Stimulated activated naive B cell treated with anti-CD40 and anti-IgM and Interleukin-4, amounts not matched to agents 10 μg/mL and 1 μg/mL and 100 μg/mL, for 72 hours (primary cell): ENCODE results near the gene GSTM5.
"Not testable (repeated sequence)": the region's sequence is repeated elsewhere in the genome, so short reads cannot be mapped to it uniquely, and the experiment has no call there.

Source experiments
- ATAC-seq, 2 donors: fragments of 150-1000 bp; cut with Tn5 transposase; replicated peaks; 2 replicates each; pipeline ENCODE4 v1.10.0; 2021; ENCODE audit warnings: moderate library complexity in 1 of 2
- DNase-seq: peaks from one replicate; pipeline ENCODE4 v3.0.0; 2021
- H3K27ac Mint-ChIP-seq: one replicate; pipeline ENCODE4 v1.8.0; 2022; ENCODE audit warnings: mild to moderate bottlenecking, mixed read lengths
- H3K27me3 Mint-ChIP-seq, 2 donors: one replicate each; pipeline ENCODE4 v1.8.0; 2022; ENCODE audit warnings: mixed read lengths in 2 of 2
- H3K36me3 Mint-ChIP-seq, 2 donors: one replicate each; pipeline ENCODE4 v1.8.0; 2022; ENCODE audit warnings: mixed read lengths in 2 of 2, mild to moderate bottlenecking in 1 of 2
- H3K4me1 Mint-ChIP-seq, 2 donors: one replicate each; pipeline ENCODE4 v1.8.0; 2022; ENCODE audit warnings: mixed read lengths in 2 of 2, mild to moderate bottlenecking in 1 of 2
- H3K4me3 Mint-ChIP-seq, 2 donors: one replicate each; pipeline ENCODE4 v1.8.0; 2022; ENCODE audit warnings: mild to moderate bottlenecking in 2 of 2, mixed read lengths in 2 of 2, moderate library complexity in 1 of 2
- H3K9me3 Mint-ChIP-seq, 2 donors: one replicate each; pipeline ENCODE4 v1.8.0; 2022; ENCODE audit warnings: mixed read lengths in 2 of 2, mild to moderate bottlenecking in 1 of 2

Gene GSTM5

DNA sequence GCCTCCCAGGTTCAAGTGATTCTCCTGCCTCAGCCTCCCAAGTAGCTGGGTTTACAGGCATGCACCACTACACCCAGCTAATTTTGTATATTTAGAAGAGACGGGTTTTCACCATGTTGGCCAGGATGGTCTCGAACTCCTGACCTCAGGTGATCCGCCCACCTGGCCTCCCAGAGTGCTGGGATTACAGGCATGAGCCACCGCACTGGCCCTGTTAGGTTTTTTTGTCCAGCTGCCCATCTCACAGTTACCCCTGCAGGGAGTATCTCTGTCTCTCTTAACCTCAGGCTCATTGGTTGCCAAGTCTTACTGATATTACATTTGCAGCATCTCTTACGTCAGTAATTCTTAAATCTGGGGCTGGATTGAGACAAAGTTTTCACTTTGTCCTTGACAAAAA, 44.3 kb downstream of the GSTM5 start:
- H3K27ac Mint-ChIP-seq, ATAC-seq, H3K36me3 Mint-ChIP-seq, DNase-seq, H3K4me1 Mint-ChIP-seq, H3K9me3 Mint-ChIP-seq, H3K4me3 Mint-ChIP-seq: not testable (repeated sequence)
- peaks cover 7 to 14% of the 10 kb centered on the region in 2 donors for H3K27me3 Mint-ChIP-seq

DNA sequence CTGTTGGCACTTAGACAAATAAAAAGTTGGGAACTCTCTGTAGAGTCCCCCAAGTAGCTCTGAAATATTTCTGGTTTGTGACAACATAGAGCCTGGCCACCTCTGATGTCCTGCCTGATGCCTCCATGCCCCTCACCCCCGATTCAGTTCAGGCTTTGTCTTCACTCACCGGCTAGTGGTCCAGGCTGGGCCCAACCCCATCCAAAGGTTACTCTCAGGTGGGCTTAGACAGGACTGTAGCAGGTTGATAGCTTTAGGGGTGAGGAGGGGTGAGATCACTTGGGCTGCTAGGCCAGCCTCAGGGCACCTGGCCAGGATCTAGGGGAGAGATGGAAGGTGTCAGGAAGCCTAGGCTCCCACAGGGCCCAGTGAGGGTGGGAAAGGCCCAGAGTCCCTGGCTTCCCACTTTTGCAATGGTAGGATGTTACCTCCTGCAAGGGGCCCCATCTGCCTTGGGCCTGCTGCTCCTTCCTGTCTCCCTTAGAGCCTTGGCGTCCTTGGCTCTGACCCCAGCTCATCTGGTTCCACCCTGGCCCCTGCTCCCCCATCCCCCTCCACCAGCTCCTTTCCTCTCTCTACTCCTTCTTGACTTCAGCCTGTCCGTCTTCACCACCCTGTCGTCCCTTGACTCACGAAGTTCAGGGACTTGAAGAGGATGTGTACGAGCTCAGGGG, 44.9 kb downstream of the GSTM5 start:
- H3K27ac Mint-ChIP-seq, result no peak overlapping the region
- H3K36me3 Mint-ChIP-seq, result no peaks in the 10 kb centered on the region
- no peak for ATAC-seq
- no peak overlapping the region for H3K4me3 Mint-ChIP-seq
- no peak for DNase-seq
- no peaks in the 10 kb centered on the region for H3K4me1 Mint-ChIP-seq
- H3K27me3 Mint-ChIP-seq, result peaks cover under 1 to 8% of the 10 kb centered on the region in 2 donors
- H3K9me3 Mint-ChIP-seq, result no peaks in the 10 kb centered on the region

DNA sequence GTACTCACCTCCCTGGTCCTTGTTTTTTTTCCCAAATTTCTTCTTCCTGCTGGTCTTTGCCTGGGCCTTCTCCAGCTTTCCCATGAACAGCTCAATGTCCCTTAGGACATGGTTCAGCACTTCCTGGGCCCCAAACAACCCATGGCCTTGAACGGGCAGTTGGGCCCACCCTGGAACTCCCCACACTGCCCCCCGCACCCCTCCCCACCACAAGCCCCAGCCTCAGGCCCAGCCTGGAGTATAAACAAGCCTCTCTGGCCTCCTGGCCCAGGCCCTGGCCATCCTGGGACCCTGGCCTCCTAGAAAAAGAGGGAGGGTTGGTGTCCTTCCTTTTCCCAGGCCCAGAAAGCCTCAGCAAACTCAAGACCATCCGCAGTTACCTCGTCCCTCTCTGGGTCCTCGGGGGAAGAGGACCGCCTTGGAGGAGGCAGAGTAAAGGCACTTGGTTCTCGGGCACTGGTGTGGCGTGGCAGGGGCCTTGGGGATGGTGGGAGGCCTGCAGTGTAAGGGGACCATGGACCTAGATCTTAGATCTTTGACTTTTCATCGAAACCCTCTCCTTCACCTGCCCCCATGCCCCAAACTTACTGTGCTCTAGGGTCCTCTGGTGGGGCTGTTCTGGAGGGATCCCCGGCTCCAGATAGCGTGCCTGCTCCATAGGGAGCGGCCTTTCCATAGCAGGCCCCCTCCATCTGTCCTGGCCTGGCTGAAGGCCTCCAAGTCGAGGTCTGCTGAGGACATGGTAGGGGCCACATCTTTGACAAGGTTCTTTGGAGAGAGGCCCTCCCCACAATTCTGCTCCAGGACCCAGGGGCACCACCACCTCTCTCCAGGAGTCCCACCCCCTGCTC, 46.1 kb downstream of the GSTM5 start:
- Mint-ChIP-seq H3K36me3 (no peaks in the 10 kb centered on the region), H3K27me3 (no peaks in the 10 kb centered on the region), H3K27ac (no peak overlapping the region), H3K4me1 (no peaks in the 10 kb centered on the region), H3K4me3 (no peak overlapping the region), H3K9me3 (no peaks in the 10 kb centered on the region)
- no peak for DNase-seq
- ATAC-seq, result no peak

DNA sequence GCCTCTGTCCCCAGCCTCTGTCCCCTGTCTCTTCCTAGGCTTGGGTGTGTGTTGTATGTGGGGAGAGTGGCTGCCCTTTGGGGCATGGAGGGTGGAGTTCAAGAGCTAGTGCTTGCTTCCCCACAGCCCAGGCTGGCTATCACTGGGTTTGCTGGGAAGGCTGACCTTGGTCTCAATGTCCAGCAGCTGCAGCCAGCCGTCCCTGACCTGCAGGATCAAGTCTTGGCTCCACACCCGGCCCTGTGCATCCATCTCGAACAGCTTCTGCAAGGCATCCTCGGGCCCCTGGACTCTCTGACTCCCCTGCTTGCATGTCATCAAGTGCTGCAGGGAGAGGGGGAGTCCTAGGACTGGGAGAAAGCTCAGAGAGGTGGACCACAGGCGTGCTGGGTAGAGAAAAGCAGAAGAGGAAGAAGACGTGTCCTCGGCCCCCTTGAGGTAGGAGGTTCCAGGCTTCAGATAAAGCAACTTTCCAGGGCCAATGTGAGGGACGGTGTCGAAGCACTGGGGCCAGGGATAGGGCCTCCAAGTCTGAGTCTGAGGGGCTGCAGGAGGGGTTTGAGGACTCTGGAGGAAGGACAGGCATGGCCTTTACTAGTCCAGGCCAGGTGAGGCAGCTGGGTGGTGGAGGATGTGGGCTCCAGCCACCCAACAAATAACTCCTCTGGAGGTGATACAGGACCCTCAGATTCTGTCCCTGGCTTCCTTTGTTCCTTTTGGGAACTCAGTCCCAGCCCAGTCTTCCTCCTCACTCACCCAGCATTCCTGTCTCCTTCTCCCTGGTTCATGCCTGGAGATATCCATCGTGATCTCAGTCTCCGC, 47.7 kb downstream of the GSTM5 start:
- no peaks in the 10 kb centered on the region for H3K9me3 Mint-ChIP-seq
- no peak overlapping the region for H3K4me3 Mint-ChIP-seq
- no peak for DNase-seq
- H3K36me3 Mint-ChIP-seq, result no peaks in the 10 kb centered on the region
- no peaks in the 10 kb centered on the region for H3K27me3 Mint-ChIP-seq
- H3K4me1 Mint-ChIP-seq, result peaks cover 0 to 1% of the 10 kb centered on the region in 2 donors
- no peak overlapping the region for H3K27ac Mint-ChIP-seq
- no peak for ATAC-seq

DNA sequence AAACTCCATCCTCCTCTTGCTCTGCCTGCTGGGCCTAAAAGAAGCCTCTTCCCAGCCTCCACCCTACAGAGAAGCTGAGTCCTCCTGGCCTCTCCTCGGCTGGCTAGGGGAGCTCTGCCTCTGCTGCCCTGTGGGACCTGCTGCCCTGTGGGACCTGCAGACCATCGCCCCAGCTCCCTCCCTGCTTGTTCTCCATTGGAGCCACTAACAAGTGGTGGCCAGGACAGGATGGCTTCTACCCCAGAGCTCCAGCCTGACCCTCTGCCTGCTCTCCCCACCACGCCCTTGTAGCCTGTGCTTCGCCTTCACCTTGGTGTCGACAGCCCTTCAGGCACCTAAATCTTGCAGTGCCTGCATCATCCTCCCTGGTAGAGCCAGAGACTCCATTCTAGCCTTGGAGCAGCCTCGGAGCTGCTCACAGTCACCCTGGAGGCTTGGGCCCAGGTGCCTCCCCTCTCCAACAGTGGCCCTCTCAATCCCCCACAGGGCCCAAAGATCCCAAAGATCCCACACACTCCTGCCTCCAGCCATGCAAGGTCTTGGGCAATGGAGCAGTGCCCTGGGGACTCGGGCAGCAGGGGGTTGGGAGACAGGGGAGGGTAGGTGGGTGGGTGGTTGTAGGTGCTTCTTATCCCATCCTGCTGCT, 48.7 kb downstream of the GSTM5 start:
- Mint-ChIP-seq H3K4me3 (no peak overlapping the region), H3K27ac (peak overlapping the region; percentile 60), H3K4me1 (peaks cover 0 to 1% of the 10 kb centered on the region in 2 donors), H3K36me3 (no peaks in the 10 kb centered on the region), H3K27me3 (no peaks in the 10 kb centered on the region), H3K9me3 (no peaks in the 10 kb centered on the region)
- ATAC-seq (no peak), DNase-seq (no peak)

DNA sequence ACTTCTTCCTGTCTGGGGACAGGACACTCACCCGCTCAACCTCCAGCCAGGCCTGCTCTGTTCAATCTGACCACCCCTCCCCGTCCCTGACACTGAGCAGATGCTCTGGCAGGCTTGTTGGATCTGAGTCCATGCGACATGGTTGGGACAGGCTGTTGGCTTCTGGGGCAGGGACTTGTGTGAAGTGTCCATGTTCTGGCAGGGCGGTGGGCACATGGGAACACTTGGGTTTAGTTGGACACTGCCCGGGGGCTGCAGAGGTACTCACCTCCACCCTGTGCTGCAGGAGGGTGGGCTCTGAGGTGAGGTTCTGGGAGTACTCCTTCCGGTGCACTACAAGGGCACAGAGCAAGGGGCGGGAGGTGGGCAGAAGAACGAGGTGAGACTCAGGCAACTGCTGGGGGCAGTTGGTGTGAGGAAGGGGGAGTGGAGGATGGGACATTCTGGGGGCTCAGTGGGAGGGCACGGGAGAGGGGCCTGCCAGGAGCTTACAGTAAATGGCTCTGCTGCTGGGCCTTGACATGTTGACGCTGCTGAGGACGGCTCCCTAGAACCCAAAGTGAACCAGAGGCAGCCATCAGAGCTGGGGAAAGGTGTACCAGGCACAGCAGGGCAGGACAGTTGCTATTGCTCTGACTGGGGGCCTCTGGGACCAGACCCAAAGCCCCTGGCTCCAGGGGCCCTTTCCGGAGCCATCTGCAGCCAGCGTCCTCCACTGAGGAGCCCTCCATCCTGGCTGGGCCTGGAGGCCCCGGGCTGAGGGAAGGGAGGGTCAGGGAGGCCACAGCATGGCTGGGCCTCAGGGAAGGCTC, 49.4 kb downstream of the GSTM5 start:
- H3K4me3 Mint-ChIP-seq, result no peak overlapping the region
- DNase-seq, result no peak
- no peaks in the 10 kb centered on the region for H3K36me3 Mint-ChIP-seq
- no peaks in the 10 kb centered on the region for H3K27me3 Mint-ChIP-seq
- H3K4me1 Mint-ChIP-seq, result peaks cover 0 to 1% of the 10 kb centered on the region in 2 donors
- H3K9me3 Mint-ChIP-seq, result no peaks in the 10 kb centered on the region
- no peak for ATAC-seq
- no peak overlapping the region for H3K27ac Mint-ChIP-seq

DNA sequence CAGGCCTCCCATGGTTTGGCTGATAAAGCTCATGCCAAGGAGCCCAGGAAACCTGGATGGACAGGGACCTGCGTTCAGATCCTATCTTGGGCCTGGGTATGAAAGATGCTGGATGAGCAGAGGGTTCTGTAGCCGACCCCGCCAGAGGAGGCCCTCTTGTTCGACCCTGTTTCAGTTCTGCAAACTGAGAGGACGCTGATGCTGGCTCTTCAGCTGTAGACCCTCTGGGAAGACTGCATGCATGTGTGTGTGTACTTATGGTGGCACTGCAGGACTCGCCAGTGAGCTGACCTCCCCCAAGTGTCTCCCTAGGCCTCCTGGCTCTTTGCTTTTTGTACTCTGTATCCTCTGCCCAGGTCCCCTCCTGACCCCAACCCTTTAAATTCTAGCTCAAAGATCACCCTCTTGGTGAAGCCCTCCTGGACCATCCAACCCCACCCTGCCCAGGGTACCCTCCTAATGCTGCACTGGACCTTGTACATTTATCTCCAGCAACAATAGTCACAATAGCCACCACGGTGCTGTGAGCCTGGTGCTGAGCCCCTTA, 50.1 kb downstream of the GSTM5 start:
- Mint-ChIP-seq H3K27me3 (no peaks in the 10 kb centered on the region), H3K4me1 (peaks cover 0 to 1% of the 10 kb centered on the region in 2 donors), H3K4me3 (no peak overlapping the region), H3K27ac (no peak overlapping the region), H3K36me3 (no peaks in the 10 kb centered on the region), H3K9me3 (no peaks in the 10 kb centered on the region)
- ATAC-seq, result no peak
- DNase-seq, result no peak

DNA sequence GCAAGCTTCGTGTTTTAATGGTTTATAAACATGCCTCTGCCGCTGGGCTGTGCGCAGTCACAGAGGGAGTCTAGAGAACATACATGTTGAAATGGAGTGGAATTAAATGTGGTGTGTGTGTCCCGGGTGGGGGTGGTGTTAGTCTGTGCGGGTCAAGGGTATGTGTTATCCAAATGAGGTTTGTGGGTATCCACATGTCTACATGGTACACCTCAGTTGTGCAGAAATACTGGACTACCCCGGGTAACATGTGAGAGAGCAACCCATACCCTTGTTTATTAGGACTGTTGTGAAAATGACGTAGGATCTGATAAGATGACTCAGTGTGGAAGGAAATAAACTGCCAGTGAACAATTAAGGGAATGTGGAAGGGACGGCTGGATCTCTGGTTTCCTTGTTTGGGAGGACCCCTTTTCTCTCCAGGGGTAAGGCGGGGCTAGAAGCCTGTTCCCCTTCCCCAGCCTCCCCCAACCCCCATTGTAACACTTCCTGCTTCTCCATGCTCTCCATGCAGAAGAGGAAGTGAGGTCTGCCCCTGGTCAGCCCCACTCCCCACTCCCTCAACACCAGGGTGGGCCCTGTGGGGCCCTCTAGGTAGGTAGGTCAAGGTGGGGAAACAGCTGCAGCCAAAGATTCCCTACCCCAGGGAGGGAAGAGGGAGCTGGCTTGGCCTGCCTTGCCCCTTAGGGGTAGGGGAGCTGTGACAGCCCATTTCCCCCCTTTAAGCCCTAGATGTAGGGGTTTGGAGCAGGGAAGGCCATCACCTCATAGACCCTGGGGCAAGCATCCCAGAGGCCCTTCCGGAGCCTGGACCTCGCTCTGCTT, 51.0 kb downstream of the GSTM5 start:
- Mint-ChIP-seq H3K4me1 (peaks cover 0 to 1% of the 10 kb centered on the region in 2 donors), H3K27me3 (no peaks in the 10 kb centered on the region), H3K36me3 (no peaks in the 10 kb centered on the region), H3K27ac (no peak overlapping the region), H3K9me3 (no peaks in the 10 kb centered on the region), H3K4me3 (no peak overlapping the region)
- no peak for ATAC-seq
- no peak for DNase-seq

DNA sequence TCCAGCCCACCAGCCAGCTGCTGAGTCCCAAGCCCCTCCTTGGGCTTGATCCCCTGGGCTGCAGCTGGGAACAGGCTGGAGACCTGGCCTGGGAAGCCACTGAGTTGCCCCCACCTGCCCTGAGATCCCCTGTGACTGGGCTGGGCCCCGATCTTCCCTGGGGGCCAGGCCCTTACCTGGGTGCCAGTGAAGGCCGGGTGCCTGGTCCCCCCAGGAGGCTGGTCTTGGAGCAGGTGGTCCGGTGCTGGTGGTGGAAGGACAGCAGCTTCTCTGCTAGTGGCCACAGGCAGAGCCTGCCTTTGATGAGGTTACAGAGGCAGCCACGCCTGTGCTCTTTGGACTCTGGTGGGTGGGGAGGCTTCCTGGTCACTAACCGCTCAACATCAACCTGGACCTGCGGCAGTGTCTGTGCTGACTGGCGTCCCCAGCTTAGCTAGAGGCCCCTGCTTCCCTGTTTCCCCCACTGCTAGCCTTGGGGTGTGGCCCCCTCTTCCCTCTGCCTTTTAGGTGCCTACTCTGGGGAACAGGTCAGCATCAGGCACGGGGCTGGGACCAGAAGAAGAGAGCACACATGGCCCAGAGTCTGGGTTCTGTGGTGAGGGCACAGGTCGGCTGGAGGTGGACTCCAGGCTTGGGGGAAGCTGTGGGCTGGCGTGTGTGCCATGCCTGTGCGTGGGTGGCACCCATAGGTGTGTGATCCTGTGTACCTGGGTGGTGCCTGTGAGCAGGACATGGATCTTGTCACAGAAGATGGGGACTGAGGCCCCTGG, 51.8 kb downstream of the GSTM5 start, which contains the start of gene EPS8L3:
Gene EPS8L3 (minus strand): TSS at position 278 of the 770 bp plus-strand sequence. CDS start 2,174 bp downstream, outside the sequence.
- Mint-ChIP-seq H3K27ac (no peak within 1 kb of the TSS), H3K27me3 (peaks cover 0 to under 1% of the 10 kb centered on the region in 2 donors), H3K4me3 (no peak within 1 kb of the TSS), H3K36me3 (no peaks in the 10 kb centered on the region), H3K9me3 (no peaks in the 10 kb centered on the region), H3K4me1 (peaks cover 0 to 1% of the 10 kb centered on the region in 2 donors)
- no peak for DNase-seq
- no peak for ATAC-seq

DNA sequence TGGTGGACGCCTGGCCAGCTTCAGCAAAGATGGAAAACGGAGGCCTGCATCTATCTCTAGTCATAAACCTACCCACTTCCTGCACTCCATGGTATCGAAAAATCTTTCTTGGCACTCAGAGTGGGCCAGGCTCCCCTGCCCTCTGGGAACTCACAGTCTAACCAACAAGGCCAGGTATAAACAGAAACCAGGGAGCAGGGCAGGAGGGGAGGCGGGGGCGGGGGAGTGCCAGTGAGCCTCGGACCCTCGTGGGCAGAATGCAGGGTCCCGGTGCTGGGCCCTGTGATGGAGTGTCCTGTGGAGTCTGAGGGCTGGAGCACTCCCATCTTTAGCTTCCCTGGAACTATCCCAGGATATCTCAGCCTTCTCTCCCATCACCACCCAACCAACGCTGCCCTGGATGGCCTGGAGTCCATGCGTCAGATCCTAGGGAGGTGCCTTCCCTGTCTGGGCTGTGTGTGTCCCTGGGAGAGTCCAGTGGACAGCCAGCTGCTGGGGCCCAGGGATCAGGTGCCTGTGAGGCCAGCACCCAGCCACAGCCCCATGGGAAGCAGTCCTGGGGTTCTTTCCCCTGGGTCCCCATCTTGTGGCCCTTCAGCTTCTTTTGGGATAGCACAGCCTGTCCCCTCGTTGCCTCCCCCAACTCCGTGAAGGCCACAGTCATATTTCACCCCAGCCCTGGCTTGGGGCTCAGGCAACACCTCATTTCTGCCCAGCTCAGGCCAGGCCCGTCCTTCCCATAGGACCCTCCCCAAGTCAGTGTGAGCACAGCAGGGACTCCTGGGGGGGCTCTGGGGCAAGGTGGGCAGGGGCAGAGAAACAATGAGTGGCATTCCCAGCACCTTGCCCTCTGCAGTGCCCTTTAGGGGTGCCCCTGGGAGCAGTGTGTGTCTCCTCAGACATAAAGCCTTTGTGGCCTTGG, 52.8 kb downstream of the GSTM5 start:
- H3K4me1 Mint-ChIP-seq, result peaks cover 0 to 1% of the 10 kb centered on the region in 2 donors
- no peaks in the 10 kb centered on the region for H3K9me3 Mint-ChIP-seq
- no peaks in the 10 kb centered on the region for H3K36me3 Mint-ChIP-seq
- peaks cover 0 to 9% of the 10 kb centered on the region in 2 donors for H3K27me3 Mint-ChIP-seq
- H3K27ac Mint-ChIP-seq, result no peak overlapping the region
- no peak overlapping the region for H3K4me3 Mint-ChIP-seq
- DNase-seq, result no peak
- ATAC-seq, result no peak

DNA sequence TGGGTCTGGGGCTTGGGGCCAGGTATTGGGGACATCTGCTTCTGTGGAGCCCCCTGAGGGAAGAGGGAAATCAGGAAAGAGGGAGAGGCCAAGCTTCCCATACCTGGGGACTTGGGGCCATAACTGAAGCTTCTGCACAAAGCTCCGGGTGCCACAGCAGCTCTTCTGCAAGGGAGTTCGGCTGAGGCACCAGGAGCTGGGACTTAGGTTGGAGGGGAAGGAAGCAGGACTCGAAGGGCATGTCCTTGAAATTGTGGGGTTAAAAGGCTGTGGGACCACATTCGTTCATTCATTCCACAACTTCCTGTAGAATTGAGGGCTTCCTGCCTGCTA, 53.4 kb downstream of the GSTM5 start:
- Mint-ChIP-seq H3K4me1 (peaks cover 0 to 1% of the 10 kb centered on the region in 2 donors), H3K27ac (no peak overlapping the region), H3K36me3 (no peaks in the 10 kb centered on the region), H3K27me3 (peaks cover 0 to 9% of the 10 kb centered on the region in 2 donors), H3K9me3 (no peaks in the 10 kb centered on the region), H3K4me3 (no peak overlapping the region)
- ATAC-seq, result no peak
- DNase-seq, result no peak
